ENCODE results near the gene SUGT1.
"Not testable (repeated sequence)": the region's sequence is repeated elsewhere in the genome, so short reads cannot be mapped to it uniquely, and the experiment has no call there.

The SUGT1 gene

GRCh38 chr13:52713894-52714293 is 61.3 kb downstream of the SUGT1 start:
- no peak overlapping the region for H3K4me3 ChIP-seq (ENCODE audit: insufficient read depth, low read length, poor library complexity, severe bottlenecking)
- no peak overlapping the region for H3K9ac ChIP-seq (ENCODE audit: low read length)
- no peaks in the 10 kb centered on the region for H3K9me3 ChIP-seq (ENCODE audit: insufficient read depth, low read length)
- H2AFZ ChIP-seq (ENCODE audit: low read depth, low read length, severe bottlenecking), result no peak overlapping the region
- no peaks in the 10 kb centered on the region for H3F3A ChIP-seq (ENCODE audit: insufficient read depth)
- H3K36me3 ChIP-seq (ENCODE audit: low read length), result no peaks in the 10 kb centered on the region
- no peaks in the 10 kb centered on the region for H3K27me3 ChIP-seq (ENCODE audit: low read length)
- H3K9me2 ChIP-seq (replicated peaks; ENCODE audit: insufficient read depth, low read length), result no peaks in the 10 kb centered on the region
- TF ChIP-seq CTCF (IDR thresholded peaks at IDR 0.05; ENCODE audit: insufficient read depth, low read length, poor library complexity, severe bottlenecking) (no peak), EZH2phosphoT487 (conservative IDR thresholded peaks at IDR 0.05; ENCODE audit: low read length) (no peak)
- no peaks in the 10 kb centered on the region for H4K20me1 ChIP-seq (ENCODE audit: low read depth, low read length)
- no peak overlapping the region for H3K27ac ChIP-seq (ENCODE audit: low read depth, low read length)
- H3K79me2 ChIP-seq (ENCODE audit: insufficient read depth, low read length), result no peaks in the 10 kb centered on the region
- no peak overlapping the region for H3K4me2 ChIP-seq (ENCODE audit: low read depth, low read length, poor library complexity, severe bottlenecking)

GRCh38 chr13:52720904-52721303 is 68.3 kb downstream of the SUGT1 start:
- H3K36me3 ChIP-seq (ENCODE audit: low read length); H3K9me2 ChIP-seq (replicated peaks; ENCODE audit: insufficient read depth, low read length); H3K4me3 ChIP-seq (ENCODE audit: insufficient read depth, low read length, poor library complexity, severe bottlenecking); H2AFZ ChIP-seq (ENCODE audit: low read depth, low read length, severe bottlenecking); H3K9ac ChIP-seq (ENCODE audit: low read length); H3F3A ChIP-seq (ENCODE audit: insufficient read depth); H3K27ac ChIP-seq (ENCODE audit: low read depth, low read length); H3K79me2 ChIP-seq (ENCODE audit: insufficient read depth, low read length); H3K27me3 ChIP-seq (ENCODE audit: low read length); H3K4me2 ChIP-seq (ENCODE audit: low read depth, low read length, poor library complexity, severe bottlenecking); H4K20me1 ChIP-seq (ENCODE audit: low read depth, low read length); H3K9me3 ChIP-seq (ENCODE audit: insufficient read depth, low read length): not testable (repeated sequence)

GRCh38 chr13:52721356-52721755 is 68.7 kb downstream of the SUGT1 start:
- H3K9me2 ChIP-seq (replicated peaks; ENCODE audit: insufficient read depth, low read length); H3K4me2 ChIP-seq (ENCODE audit: low read depth, low read length, poor library complexity, severe bottlenecking); H4K20me1 ChIP-seq (ENCODE audit: low read depth, low read length); H2AFZ ChIP-seq (ENCODE audit: low read depth, low read length, severe bottlenecking); H3K4me3 ChIP-seq (ENCODE audit: insufficient read depth, low read length, poor library complexity, severe bottlenecking); H3K9me3 ChIP-seq (ENCODE audit: insufficient read depth, low read length); H3K36me3 ChIP-seq (ENCODE audit: low read length); H3K79me2 ChIP-seq (ENCODE audit: insufficient read depth, low read length); H3F3A ChIP-seq (ENCODE audit: insufficient read depth); H3K9ac ChIP-seq (ENCODE audit: low read length); H3K27ac ChIP-seq (ENCODE audit: low read depth, low read length); H3K27me3 ChIP-seq (ENCODE audit: low read length): not testable (repeated sequence)

- H3K9me3 ChIP-seq (ENCODE audit: insufficient read depth, low read length), result no peaks in the 10 kb centered on the region
- no peak overlapping the region for H3K4me2 ChIP-seq (ENCODE audit: low read depth, low read length, poor library complexity, severe bottlenecking)
- H3F3A ChIP-seq (ENCODE audit: insufficient read depth), result no peaks in the 10 kb centered on the region
- H3K9me2 ChIP-seq (replicated peaks; ENCODE audit: insufficient read depth, low read length), result no peaks in the 10 kb centered on the region
- no peaks in the 10 kb centered on the region for H3K79me2 ChIP-seq (ENCODE audit: insufficient read depth, low read length)
- H3K9ac ChIP-seq (ENCODE audit: low read length), result no peak overlapping the region
- no peak overlapping the region for H2AFZ ChIP-seq (ENCODE audit: low read depth, low read length, severe bottlenecking)
- no peaks in the 10 kb centered on the region for H4K20me1 ChIP-seq (ENCODE audit: low read depth, low read length)
- H3K36me3 ChIP-seq (ENCODE audit: low read length), result no peaks in the 10 kb centered on the region
- no peak for TF ChIP-seq EZH2phosphoT487 (conservative IDR thresholded peaks at IDR 0.05; ENCODE audit: low read length)
- TF ChIP-seq CTCF (IDR thresholded peaks at IDR 0.05; ENCODE audit: insufficient read depth, low read length, poor library complexity, severe bottlenecking), result no peak
- no peak overlapping the region for H3K27ac ChIP-seq (ENCODE audit: low read depth, low read length)
- no peaks in the 10 kb centered on the region for H3K27me3 ChIP-seq (ENCODE audit: low read length)
- H3K4me3 ChIP-seq (ENCODE audit: insufficient read depth, low read length, poor library complexity, severe bottlenecking), result no peak overlapping the region
Measured at GRCh38 chr13:52723181-52723580, 70.5 kb downstream of the SUGT1 start.
